Activated naive CD4-positive, alpha-beta T cell treated with anti-CD3 and anti-CD28 coated beads, Interleukin-2, amount 50 U/mL, for 72 hours (primary cell): ENCODE data around the gene GSG1. TPM values are rescaled to one million over a fixed set of nuclear protein-coding genes. Genes with fewer than 3 reads are reported as not detected.
A peak's percentile ranks its signal among the peaks of the same experiment; 100 is the strongest.
"Not testable (repeated sequence)": the region's sequence is repeated elsewhere in the genome, so short reads cannot be mapped to it uniquely, and the experiment has no call there.

ENCODE experiments used
- ATAC-seq, 2 donors: fragments of 150-1000 bp; cut with Tn5 transposase; 2 replicates each; pipeline ENCODE4 v1.10.0; 2021; ENCODE audit warnings: mild to moderate bottlenecking in 2 of 2, moderate library complexity in 2 of 2
- DNase-seq, 2 donors: peaks; one replicate each; pipeline ENCODE4 v3.0.0; 2021 to 2022; ENCODE audit warnings: low spot score in 2 of 2
- H3K27ac Mint-ChIP-seq, 2 donors: one replicate each; pipeline ENCODE4 v1.8.0; 2022; ENCODE audit warnings: mild to moderate bottlenecking in 2 of 2, mixed read lengths in 2 of 2
- H3K36me3 Mint-ChIP-seq, 2 donors: one replicate each; pipeline ENCODE4 v1.8.0; 2022; ENCODE audit warnings: mixed read lengths in 2 of 2
- H3K9me3 Mint-ChIP-seq, 2 donors: one replicate each; pipeline ENCODE4 v1.8.0; 2022; ENCODE audit warnings: mixed read lengths in 2 of 2
- total RNA-seq, 2 donors: library from RNA; stranded (reverse); gene quantifications; one replicate each; pipeline ENCODE4 v1.2.3, GENCODE V29; 2022

GSG1 gene
- total RNA-seq, 2 donors from 2014 or later, result not detected

DNA sequence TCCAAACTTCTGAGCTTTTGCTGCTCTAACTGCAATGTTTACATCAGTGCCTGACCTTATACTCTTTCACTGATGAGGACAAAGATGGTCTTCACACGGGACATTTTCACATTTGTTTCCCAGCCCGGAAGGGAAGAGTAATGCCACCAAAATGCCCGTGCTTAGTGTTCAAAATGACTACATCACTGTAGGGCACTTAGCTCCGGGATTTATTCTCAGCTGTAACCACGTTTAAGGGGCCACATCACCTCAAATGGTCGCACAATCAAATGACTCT, 2.9 kb downstream of the GSG1 start:
- no peak for ATAC-seq
- no peaks in the 10 kb centered on the region for H3K9me3 Mint-ChIP-seq
- peak overlapping the region; percentile 82 to 96 for H3K27ac Mint-ChIP-seq
- no peak for DNase-seq
- H3K36me3 Mint-ChIP-seq, result no peaks in the 10 kb centered on the region

GRCh38 chr12:13099844-13100604, 3.4 kb downstream of the GSG1 start:
- Mint-ChIP-seq H3K36me3 (no peaks in the 10 kb centered on the region), H3K27ac (peak overlapping the region in 1 of 2 donors; percentile 82), H3K9me3 (no peaks in the 10 kb centered on the region)
- DNase-seq, result no peak
- ATAC-seq, result no peak

- no peak for DNase-seq
- no peaks in the 10 kb centered on the region for H3K9me3 Mint-ChIP-seq
- no peak for ATAC-seq
- H3K36me3 Mint-ChIP-seq, result no peaks in the 10 kb centered on the region
- peak overlapping the region; percentile 63 to 82 for H3K27ac Mint-ChIP-seq
Observed at GRCh38 chr12:13099066-13099843, 4.2 kb downstream of the GSG1 start.

- Mint-ChIP-seq H3K9me3 (no peaks in the 10 kb centered on the region), H3K36me3 (no peaks in the 10 kb centered on the region), H3K27ac (peak overlapping the region in 1 of 2 donors; percentile 82)
- ATAC-seq, result no peak
- no peak for DNase-seq
Observed at GRCh38 chr12:13097491-13098011, 5.9 kb downstream of the GSG1 start.

- Mint-ChIP-seq H3K9me3 (no peaks in the 10 kb centered on the region), H3K36me3 (no peaks in the 10 kb centered on the region), H3K27ac (no peak overlapping the region)
- DNase-seq (no peak), ATAC-seq (no peak)
Observed at GRCh38 chr12:13095266-13095995, 8.0 kb downstream of the GSG1 start.

- Mint-ChIP-seq H3K36me3 (no peaks in the 10 kb centered on the region), H3K9me3 (no peaks in the 10 kb centered on the region), H3K27ac (no peak overlapping the region)
- DNase-seq (no peak), ATAC-seq (no peak)
Observed at GRCh38 chr12:13094367-13094766, 9.1 kb downstream of the GSG1 start.

DNA sequence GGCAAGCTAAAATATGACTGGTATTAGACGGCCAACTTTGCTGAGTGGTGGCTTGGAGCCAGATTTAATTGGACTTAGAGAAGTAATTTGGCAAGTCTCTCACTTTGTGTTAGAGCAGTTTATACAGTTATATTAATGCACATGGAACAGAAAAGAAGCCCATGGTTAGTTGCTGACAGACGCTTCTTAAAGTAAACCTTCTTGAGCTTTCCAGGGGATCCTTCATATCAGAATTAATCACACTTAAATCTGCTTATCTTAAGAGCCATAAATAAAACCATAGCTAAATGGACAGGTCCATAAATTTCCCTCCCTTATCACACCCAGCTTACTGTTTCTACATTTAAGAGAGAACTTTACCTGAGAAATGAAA, 9.6 kb downstream of the GSG1 start:
- Mint-ChIP-seq H3K9me3 (no peaks in the 10 kb centered on the region), H3K27ac (no peak overlapping the region), H3K36me3 (no peaks in the 10 kb centered on the region)
- DNase-seq (no peak), ATAC-seq (no peak)

GRCh38 chr12:13093191-13093847, 10.1 kb downstream of the GSG1 start:
- H3K9me3 Mint-ChIP-seq, result no peaks in the 10 kb centered on the region
- ATAC-seq, result no peak
- no peaks in the 10 kb centered on the region for H3K36me3 Mint-ChIP-seq
- DNase-seq, result no peak
- H3K27ac Mint-ChIP-seq, result no peak overlapping the region

DNA sequence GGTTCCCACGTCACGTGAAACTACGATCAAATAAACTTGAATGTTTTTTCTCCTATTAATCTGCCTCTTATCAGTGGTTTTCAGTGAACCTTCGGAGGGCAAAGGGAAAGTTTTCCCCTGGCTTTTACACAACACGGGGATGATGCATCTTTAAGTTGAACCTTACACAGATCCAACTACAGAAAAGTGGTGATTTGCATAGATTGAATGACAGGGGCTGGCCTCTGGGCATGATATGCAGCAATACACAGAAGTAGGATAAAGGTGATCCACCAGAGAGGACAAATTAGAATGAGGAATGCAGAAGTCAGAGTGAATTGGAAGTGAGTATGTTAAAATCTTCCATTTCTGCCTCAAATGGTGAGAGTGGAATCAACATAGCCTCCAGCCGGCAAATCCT, 11.6 kb downstream of the GSG1 start:
- Mint-ChIP-seq H3K36me3 (no peaks in the 10 kb centered on the region), H3K27ac (no peak overlapping the region), H3K9me3 (no peaks in the 10 kb centered on the region)
- DNase-seq, result no peak
- no peak for ATAC-seq

DNA sequence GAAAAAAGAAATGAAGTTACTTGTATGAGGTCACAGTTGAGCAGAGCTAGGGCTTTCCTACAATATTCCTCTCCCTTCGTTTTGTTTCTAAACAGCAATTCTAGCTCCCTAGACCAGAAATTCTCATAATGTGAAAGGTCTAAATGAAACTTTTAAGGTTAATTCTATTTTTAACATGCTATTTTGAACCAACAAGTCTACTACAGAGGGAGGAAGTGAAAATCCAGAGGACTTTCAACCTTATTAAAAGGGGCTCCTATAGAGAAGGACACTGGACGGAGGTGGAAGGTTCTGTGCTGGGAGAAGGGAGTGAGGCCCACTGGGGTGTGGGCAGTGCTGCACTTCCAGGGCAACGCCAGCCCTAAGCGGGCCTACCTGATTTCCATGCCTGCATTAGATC, 13.4 kb downstream of the GSG1 start:
- Mint-ChIP-seq H3K9me3 (no peaks in the 10 kb centered on the region), H3K27ac (no peak overlapping the region), H3K36me3 (no peaks in the 10 kb centered on the region)
- DNase-seq (no peak), ATAC-seq (no peak)

DNA sequence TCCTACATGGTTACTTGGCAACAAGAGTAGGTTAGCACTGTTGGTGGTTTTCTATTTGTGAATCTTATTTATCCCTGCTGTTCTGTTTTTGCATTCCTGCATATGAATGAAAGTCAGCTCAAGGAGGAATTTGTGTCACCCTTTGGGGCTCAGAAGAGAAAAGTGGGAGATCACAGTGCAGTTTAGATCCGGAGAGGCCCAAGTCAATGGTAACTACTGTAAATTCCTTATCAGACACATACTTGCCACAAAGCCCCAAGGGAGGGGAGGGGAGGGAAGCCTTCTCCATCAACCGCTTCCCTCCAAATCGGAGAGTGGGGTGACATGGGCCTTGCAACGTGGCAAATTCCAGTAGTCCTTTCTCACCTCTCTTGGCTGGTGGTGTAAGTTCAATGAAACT, 15.0 kb downstream of the GSG1 start:
- H3K9me3 Mint-ChIP-seq, result no peaks in the 10 kb centered on the region
- no peak for ATAC-seq
- H3K36me3 Mint-ChIP-seq, result no peaks in the 10 kb centered on the region
- H3K27ac Mint-ChIP-seq, result no peak overlapping the region
- no peak for DNase-seq

GRCh38 chr12:13087766-13088165, 15.7 kb downstream of the GSG1 start:
- no peak for DNase-seq
- Mint-ChIP-seq H3K36me3 (no peaks in the 10 kb centered on the region), H3K27ac (no peak overlapping the region), H3K9me3 (no peaks in the 10 kb centered on the region)
- no peak for ATAC-seq

- Mint-ChIP-seq H3K27ac (no peak overlapping the region), H3K9me3 (no peaks in the 10 kb centered on the region), H3K36me3 (peaks cover 0 to 3% of the 10 kb centered on the region in 2 donors)
- no peak for DNase-seq
- no peak for ATAC-seq
Observed at GRCh38 chr12:13085968-13086686, 17.3 kb downstream of the GSG1 start.

- no peak for DNase-seq
- H3K27ac Mint-ChIP-seq, result peak overlapping the region in 1 of 2 donors; percentile 32
- peak; percentile 53 to 67 for ATAC-seq
- H3K9me3 Mint-ChIP-seq, result no peaks in the 10 kb centered on the region
- peaks cover 0 to 11% of the 10 kb centered on the region in 2 donors for H3K36me3 Mint-ChIP-seq
Observed at GRCh38 chr12:13084898-13085640, 18.4 kb downstream of the GSG1 start.

GRCh38 chr12:13083638-13084037, 19.8 kb downstream of the GSG1 start:
- H3K36me3 Mint-ChIP-seq, result peaks cover 0 to 11% of the 10 kb centered on the region in 2 donors
- not testable (repeated sequence) for DNase-seq, H3K27ac Mint-ChIP-seq, ATAC-seq, H3K9me3 Mint-ChIP-seq

DNA sequence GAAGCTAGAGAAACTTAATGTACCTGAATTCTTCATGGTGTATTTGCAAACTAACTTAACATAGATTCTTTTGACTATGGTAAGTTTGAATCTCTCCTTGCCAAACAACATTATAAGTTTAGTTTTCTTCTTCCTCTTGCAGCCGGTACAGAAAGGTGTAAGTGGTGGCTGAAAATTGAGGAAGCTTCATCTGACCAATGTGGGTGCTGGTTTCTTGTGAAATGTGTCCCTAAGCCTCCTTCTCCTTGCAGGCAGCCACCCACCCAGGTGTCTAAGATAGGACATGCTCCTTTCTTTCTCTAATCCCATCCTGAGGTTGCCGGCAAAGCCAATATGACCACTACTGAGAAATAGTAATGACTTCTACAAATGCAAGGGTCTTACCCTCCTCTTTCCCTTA, 20.6 kb downstream of the GSG1 start:
- no peak overlapping the region for H3K27ac Mint-ChIP-seq
- DNase-seq (no peak), ATAC-seq (no peak)
- H3K9me3 Mint-ChIP-seq, result no peaks in the 10 kb centered on the region
- peaks cover 0 to 11% of the 10 kb centered on the region in 2 donors for H3K36me3 Mint-ChIP-seq
